ENCODE measurements around the gene CDK9. TPM values are rescaled to one million over a fixed set of nuclear protein-coding genes. Genes with fewer than 3 reads are reported as not detected.
"Not testable (repeated sequence)": the region's sequence is repeated elsewhere in the genome, so short reads cannot be mapped to it uniquely, and the experiment has no call there.

CDK9 gene
- total RNA-seq, 2 experiments from 2014 or later, result 134 to 136 TPM

DNA sequence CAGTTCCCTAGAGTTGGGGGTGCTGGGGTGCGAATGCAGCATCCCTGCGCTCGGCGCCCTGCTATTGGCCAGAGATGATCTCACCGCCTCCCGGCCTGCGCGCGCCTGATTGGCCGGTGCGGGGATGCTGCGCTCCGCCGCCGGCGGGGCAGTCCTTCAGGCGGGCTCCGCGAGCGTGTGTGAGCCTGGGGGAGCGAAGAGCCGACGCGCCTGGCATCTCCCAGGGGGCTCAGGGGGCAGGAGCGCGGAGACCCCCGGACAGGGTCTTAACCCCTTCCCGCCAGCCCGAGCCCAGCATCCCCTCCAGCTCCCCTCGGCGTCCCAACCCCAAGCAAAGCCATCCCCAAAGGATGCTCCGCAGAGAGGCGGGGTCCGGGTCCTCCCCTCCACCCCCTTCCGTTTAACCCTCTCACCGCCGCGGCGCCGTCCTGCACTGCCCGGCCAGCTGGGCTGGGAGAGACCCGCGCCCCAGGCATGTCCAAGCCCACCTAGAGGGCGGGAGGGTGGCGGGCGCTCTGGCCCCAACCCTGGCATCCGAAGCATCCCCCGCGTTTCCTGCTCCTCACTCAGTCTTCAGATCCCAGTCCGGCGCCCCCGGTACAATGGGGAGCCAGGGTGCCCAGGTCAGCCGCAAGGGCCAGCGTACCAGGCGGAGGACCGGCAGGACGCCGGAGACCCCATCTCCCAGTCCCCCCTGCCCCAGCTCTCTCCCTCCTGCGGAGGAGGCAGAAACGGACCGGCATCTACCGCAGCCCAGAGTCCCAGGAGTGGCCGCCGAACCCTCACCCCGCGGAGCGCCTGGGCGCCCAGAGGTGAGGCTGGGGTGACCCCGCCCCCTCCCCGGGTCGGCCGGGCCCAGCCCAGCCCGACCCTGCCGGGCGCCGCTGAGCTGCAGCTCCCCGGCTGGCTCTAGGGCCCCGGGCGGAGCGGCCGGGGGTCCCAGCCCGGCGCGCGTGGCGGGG lies 31.5 kb upstream of the CDK9 start:
- H3K27me3 Mint-ChIP-seq, result no peaks in the 10 kb centered on the region
- H3K4me3 Mint-ChIP-seq, result no peak overlapping the region
- POLR2A ChIA-PET, result interaction anchor here (0.5 kb wide), 1 partner anchor 149 kb away, joined by 4 read pairs; no protein-coding TSS in a partner anchor
- H3K4me1 Mint-ChIP-seq, result peaks cover 6% of the 10 kb centered on the region
- no peaks in the 10 kb centered on the region for H3K9me3 Mint-ChIP-seq
- ATAC-seq (ENCODE audit: low read depth) (no peak), DNase-seq (no peak)
- peaks cover 22% of the 10 kb centered on the region for H3K36me3 Mint-ChIP-seq
- H3K27ac Mint-ChIP-seq, result no peak overlapping the region

DNA sequence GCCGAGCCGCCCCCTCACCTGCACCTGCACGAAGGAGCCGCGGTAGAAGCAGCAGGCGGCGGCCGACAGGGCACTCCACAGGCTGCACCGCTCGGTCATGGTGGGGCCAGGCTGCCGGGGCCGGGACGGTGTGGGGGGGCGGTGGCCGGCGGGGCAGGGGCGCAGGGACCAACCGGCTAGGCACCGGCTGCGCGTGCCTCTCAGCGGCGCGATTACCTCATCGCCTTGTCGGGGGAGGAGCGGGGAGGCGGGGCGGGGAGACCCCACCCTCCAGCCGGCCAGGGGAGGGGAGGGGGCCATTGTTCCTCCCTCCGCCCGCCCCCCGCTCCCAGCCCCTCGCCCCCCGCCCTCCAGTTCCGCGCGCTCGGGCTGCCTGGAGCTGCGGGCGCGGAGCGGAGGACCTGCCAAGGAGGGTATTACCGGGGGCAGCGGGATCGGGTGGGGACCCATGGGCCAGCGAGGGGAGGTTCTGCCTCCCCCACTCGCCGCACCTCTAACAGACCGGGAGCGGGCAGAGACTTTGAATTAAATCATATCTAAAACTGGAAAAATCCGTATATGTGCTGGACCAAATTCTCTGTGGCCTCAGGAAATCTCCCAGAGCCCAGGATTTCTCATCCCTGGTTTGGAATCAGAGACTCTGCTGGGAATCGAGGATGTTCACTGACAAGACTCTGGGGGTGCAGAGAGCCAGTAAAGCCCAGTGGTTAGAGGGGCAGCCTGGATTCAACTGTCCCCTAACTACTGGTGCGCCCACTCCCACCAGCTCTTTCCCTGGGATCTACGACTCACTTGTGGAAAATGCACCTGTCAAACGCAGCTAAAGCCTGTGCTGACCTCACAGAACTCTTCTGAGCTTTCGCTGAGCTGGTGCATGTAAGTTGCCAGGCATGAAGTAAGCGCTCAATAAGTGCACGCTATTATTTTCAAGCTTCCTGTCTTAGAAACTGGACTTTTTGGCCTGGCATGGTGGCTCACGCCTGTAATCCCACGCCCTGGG lies 30.5 kb upstream of the CDK9 start:
- Mint-ChIP-seq H3K4me1 (peaks cover 5% of the 10 kb centered on the region), H3K9me3 (no peaks in the 10 kb centered on the region), H3K36me3 (peaks cover 16% of the 10 kb centered on the region), H3K4me3 (no peak overlapping the region), H3K27ac (no peak overlapping the region), H3K27me3 (no peaks in the 10 kb centered on the region)
- ATAC-seq (ENCODE audit: low read depth) (no peak), DNase-seq (no peak)
- POLR2A ChIA-PET, result interaction anchor here (0.5 kb wide), 1 partner anchor 148 kb away, joined by 4 read pairs; no protein-coding TSS in a partner anchor

DNA sequence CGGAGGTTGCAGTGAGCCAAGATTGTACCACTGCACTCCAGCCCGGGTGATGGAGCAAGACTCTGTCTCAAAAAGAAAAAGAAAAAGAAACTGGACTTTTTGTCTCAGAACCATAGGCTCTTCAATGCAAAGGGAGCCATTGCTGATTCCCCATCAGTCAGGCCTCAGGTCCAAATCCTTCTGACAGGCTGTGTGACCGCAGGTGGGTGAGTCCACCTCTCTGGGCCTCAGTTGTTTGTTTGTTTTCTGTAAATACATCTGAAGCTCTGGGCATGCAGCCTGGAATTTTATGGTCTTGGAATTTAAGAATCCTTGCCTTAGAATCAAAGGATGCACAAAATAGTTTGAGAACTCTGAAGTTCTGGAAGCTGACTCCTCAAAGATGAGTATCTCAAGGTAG lies 29.6 kb upstream of the CDK9 start:
- no peaks in the 10 kb centered on the region for H3K27me3 Mint-ChIP-seq
- peaks cover 16% of the 10 kb centered on the region for H3K36me3 Mint-ChIP-seq
- H3K4me1 Mint-ChIP-seq, result peaks cover 2% of the 10 kb centered on the region
- no peak overlapping the region for H3K27ac Mint-ChIP-seq
- H3K4me3 Mint-ChIP-seq, result no peak overlapping the region
- POLR2A ChIA-PET, result interaction anchor here (0.6 to 1.1 kb wide), 3 partner anchors 13 to 21 kb away, joined by 3 to 5 read pairs (median 5); partner anchors contain the start of gene TOR2A
- DNase-seq (no peak), ATAC-seq (ENCODE audit: low read depth) (no peak)
- no peaks in the 10 kb centered on the region for H3K9me3 Mint-ChIP-seq

DNA sequence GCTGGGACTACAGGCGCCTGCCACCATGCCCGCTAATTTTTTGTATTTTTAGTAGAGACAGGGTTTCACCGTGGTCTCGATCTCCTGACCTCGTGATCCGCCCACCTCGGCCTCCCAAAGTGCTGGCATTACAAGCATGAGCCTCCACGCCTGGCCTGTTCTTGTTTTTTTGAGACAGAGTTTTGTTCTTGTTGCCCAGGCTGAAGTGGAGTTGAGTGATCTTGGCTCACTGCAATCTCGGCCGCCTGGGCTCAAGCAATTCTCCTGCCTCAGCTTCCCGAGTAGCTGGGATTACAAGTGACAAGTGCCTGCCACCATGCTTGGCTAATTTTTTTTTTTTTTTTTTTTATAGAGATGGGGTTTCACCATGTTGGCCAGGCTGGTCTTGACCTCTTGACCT lies 29.1 kb upstream of the CDK9 start:
- peaks cover 14% of the 10 kb centered on the region for H3K36me3 Mint-ChIP-seq
- not testable (repeated sequence) for H3K4me1 Mint-ChIP-seq; ATAC-seq (ENCODE audit: low read depth); H3K4me3 Mint-ChIP-seq; H3K27me3 Mint-ChIP-seq; DNase-seq; H3K27ac Mint-ChIP-seq; H3K9me3 Mint-ChIP-seq
- POLR2A ChIA-PET, result interaction anchor here (0.9 to 1.1 kb wide), 2 partner anchors 20 to 21 kb away, joined by 3 to 5 read pairs; partner anchors contain the start of gene TOR2A

DNA sequence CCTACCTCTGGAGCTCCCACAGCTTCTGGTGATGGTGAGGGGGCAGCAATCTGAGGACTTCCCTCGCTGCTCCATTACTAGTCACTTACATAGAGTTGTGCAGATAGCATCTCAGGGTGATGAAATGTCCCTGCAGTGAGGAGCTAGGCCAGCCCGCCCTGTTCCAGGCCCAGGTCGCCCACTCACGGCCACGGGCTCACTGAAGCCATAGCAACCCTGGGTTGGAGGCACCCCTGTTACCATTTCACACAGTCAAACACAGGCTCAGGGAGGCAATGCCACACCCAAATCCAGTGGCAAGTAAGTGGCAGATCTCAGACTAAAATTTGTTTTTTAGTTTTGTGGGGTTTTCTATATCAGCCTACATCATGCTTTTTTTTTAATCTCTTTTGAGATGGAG lies 27.0 kb upstream of the CDK9 start:
- Mint-ChIP-seq H3K4me1 (peaks cover 11% of the 10 kb centered on the region), H3K36me3 (peaks cover 21% of the 10 kb centered on the region), H3K27ac (peak overlapping the region; percentile 57), H3K27me3 (no peaks in the 10 kb centered on the region), H3K9me3 (no peaks in the 10 kb centered on the region), H3K4me3 (no peak overlapping the region)
- DNase-seq (no peak), ATAC-seq (ENCODE audit: low read depth) (no peak)
- POLR2A ChIA-PET, result interaction anchor here (0.7 to 2.1 kb wide), 2 partner anchors 9 to 12 kb away, joined by 3 to 7 read pairs; no protein-coding TSS in a partner anchor

DNA sequence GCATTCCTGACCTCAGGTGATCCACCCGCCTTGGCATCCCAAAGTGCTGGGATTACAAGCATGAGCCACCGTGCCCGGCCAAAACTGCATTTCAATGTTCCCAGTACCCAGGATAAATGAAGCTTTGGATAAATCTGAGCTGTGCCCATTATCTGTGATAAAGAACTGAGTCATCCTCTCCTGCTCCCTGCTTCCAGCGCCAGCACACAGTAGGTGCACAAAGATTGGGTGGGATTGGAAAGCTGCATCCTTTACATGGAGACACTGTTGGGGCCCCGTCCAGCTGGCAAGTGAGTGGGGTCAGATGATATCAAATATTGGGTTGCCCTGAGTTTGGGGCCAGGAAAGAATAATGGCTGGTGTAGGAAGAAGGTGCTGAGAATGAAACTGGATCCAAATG lies 24.8 kb upstream of the CDK9 start:
- Mint-ChIP-seq H3K36me3 (peaks cover 36% of the 10 kb centered on the region), H3K27me3 (no peaks in the 10 kb centered on the region), H3K9me3 (no peaks in the 10 kb centered on the region), H3K4me3 (no peak overlapping the region), H3K4me1 (peaks cover 20% of the 10 kb centered on the region), H3K27ac (no peak overlapping the region)
- DNase-seq (no peak), ATAC-seq (ENCODE audit: low read depth) (no peak)
- POLR2A ChIA-PET, result interaction anchor here (1.1 kb wide), 1 partner anchor 10 kb away, joined by 3 read pairs; no protein-coding TSS in a partner anchor

DNA sequence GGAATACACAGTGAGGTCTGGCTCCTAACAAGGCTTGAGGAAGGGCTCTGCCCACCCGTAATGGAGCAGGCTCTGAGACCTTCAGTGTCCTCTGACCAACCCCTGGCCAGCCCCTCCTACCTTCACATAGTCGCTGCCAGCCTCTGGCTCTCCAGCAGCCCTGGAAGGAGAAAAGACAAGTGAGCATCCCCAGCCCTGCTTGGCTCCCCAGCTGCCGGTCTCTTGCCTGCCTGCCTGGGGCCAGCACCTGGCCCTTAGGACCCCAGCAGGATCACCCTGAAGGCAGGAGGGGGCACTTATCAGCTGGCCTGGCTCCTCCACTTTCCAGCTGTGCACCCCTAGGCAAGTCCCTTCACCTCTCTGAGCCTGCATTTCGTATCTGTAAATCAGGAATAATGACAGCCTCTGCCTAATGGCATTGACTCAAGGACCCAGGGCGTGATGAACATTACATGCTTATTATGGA lies 24.3 kb upstream of the CDK9 start:
- Mint-ChIP-seq H3K36me3 (peaks cover 40% of the 10 kb centered on the region), H3K4me1 (peaks cover 24% of the 10 kb centered on the region), H3K27me3 (no peaks in the 10 kb centered on the region), H3K4me3 (no peak overlapping the region), H3K9me3 (no peaks in the 10 kb centered on the region), H3K27ac (no peak overlapping the region)
- POLR2A ChIA-PET, result interaction anchor here (1.1 to 1.2 kb wide), 2 partner anchors 10 to 24 kb away, joined by 3 to 6 read pairs; partner anchors contain the start of gene CDK9
- ATAC-seq (ENCODE audit: low read depth) (no peak), DNase-seq (no peak)

DNA sequence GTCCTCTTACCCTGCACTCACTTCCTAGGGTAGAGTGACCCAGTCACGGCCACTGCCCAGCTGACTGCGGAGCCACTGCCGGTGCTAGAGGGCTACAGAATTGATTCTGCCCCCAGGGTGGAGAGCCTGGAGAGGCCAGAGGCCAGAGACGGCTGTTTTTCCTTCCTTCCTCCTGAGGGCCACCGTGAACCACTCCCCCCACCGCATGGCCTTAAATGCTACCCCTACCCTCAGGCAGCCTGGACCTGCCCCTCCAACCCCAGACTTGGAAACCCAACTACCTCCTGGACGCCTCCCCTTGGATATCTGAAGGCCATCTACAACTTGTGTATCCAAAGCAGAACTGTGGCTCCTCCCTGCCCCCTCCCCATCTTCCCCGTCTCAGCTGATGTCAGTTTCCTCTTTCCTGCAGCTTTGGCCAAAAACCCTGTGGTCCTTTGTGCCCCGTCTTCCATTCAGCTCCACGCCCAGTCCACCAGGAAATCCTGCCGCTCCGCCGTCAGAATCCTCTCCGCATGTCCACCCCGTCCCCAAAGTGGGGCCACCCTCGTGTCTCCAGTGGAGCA lies 23.6 kb upstream of the CDK9 start:
- Mint-ChIP-seq H3K4me3 (no peak overlapping the region), H3K27ac (peak overlapping the region; percentile 1), H3K36me3 (peaks cover 46% of the 10 kb centered on the region), H3K4me1 (peaks cover 29% of the 10 kb centered on the region), H3K27me3 (no peaks in the 10 kb centered on the region), H3K9me3 (no peaks in the 10 kb centered on the region)
- POLR2A ChIA-PET, result interaction anchor here (1.1 to 1.5 kb wide), 3 partner anchors 9 to 23 kb away, joined by 3 to 6 read pairs (median 3); partner anchors contain the start of gene CDK9
- ATAC-seq (ENCODE audit: low read depth) (no peak), DNase-seq (no peak)

DNA sequence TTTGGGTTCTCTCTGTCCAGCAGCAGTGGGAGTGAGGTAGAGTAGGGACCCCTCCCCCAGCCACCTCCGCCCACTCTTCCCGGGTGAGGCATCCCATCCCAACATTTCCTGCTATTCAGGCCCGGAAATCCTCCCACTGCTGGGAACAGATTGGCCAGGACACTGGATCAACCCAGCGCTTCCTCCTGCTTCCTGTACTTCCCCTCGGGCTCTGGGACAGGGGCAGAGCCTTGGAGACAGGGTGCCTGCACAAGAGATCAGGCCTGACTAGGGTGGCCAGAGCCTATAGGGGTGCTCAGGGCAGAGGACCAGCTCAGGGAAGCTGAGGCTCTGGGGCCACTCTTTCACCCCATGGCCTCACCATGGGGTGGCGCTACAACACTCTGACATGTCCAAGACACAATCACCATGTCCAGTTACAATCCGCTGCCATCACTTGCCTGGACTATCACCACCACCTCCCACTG lies 21.9 kb upstream of the CDK9 start:
- Mint-ChIP-seq H3K4me3 (no peak overlapping the region), H3K36me3 (peaks cover 52% of the 10 kb centered on the region), H3K27ac (peak overlapping the region; percentile 69), H3K4me1 (peaks cover 42% of the 10 kb centered on the region), H3K27me3 (no peaks in the 10 kb centered on the region), H3K9me3 (no peaks in the 10 kb centered on the region)
- POLR2A ChIA-PET, result interaction anchor here (1.3 to 1.5 kb wide), 2 partner anchors 18 to 106 kb away, joined by 3 read pairs; no protein-coding TSS in a partner anchor
- ATAC-seq (ENCODE audit: low read depth) (no peak), DNase-seq (no peak)

DNA sequence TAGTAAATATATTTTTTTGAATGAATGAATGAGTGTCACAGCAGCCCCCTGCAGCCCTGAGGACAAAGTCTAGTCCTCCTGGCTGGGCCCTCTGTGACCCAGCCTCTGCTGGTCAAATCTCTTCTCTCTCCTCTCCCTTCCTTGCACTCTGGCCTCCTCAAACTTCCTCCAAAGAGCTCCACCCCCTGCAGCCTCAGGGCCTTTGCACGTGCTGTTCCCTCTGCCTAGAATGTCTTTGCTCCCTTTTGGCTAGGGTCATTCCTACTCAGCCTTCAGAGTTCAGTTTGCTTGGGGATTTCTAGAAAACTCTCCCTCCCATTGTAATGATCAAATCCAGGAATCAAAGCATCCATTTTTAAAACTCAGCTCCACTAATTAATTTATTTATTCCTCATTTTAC lies 20.4 kb upstream of the CDK9 start:
- Mint-ChIP-seq H3K36me3 (peaks cover 55% of the 10 kb centered on the region), H3K27ac (peak overlapping the region; percentile 23), H3K27me3 (no peaks in the 10 kb centered on the region), H3K4me1 (peaks cover 55% of the 10 kb centered on the region), H3K4me3 (no peak overlapping the region), H3K9me3 (no peaks in the 10 kb centered on the region)
- DNase-seq (no peak), ATAC-seq (ENCODE audit: low read depth) (no peak)
- POLR2A ChIA-PET, result interaction anchor here (0.7 to 2.8 kb wide), 6 partner anchors 11 to 150 kb away, joined by 3 to 12 read pairs (median 3); no protein-coding TSS in a partner anchor

DNA sequence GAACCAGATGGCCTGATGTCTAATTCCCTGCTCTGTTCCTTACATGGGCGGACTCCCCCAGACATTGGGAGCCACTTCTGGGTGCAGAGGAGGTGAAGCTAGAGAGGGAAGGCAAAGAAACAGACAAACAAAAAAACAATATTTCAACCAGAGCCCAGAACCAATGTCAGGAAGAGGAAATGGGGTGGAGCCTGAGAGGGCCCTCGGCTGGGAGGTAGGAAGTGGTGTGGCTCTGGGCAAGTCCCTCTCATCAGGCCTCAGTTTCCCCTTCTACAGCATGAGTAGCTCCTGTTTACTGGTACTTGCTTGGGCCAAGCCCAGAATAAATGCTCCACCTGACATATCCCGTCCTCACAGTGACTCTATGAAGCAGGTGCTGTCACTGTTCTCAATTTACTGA lies 18.4 kb upstream of the CDK9 start:
- no peak for DNase-seq
- ATAC-seq (ENCODE audit: low read depth), result no peak
- peaks cover 54% of the 10 kb centered on the region for H3K36me3 Mint-ChIP-seq

DNA sequence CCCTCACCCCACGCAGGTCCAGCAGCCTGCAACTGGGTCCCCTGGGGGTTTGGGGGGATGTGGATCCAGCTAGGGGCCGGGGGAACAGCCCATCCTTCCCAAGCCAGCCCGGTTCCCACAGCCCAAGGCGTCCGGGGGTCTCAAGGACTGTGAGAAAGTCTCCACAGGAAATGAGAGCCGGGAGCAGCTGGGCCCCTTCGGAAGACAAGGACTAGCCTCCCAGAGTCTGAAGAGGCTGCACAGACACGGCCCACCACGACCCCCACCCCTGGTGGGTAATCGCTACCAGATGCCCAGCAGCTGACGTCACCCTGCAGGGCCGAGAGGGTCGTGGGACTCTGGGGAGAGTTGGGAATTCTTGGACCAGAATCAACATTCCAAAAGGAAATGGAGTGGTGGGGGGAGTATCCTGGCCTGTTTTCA lies 17.9 kb upstream of the CDK9 start:
- H3K4me3 Mint-ChIP-seq, result peak overlapping the region; percentile 76
- peaks cover 52% of the 10 kb centered on the region for H3K36me3 Mint-ChIP-seq
- POLR2A ChIA-PET, result interaction anchor here (0.8 to 2.8 kb wide), 8 partner anchors 8 to 148 kb away, joined by 4 to 17 read pairs (median 7); partner anchors contain the start of genes CDK9 and SH2D3C
- ATAC-seq (ENCODE audit: low read depth) (no peak), DNase-seq (no peak)
- H3K27me3 Mint-ChIP-seq, result no peaks in the 10 kb centered on the region
- peaks cover 69% of the 10 kb centered on the region for H3K4me1 Mint-ChIP-seq
- H3K9me3 Mint-ChIP-seq, result no peaks in the 10 kb centered on the region
- H3K27ac Mint-ChIP-seq, result peak overlapping the region; percentile 90

More for the DNA sequence above, 18.4 kb upstream of the CDK9 start:
- POLR2A ChIA-PET, result interaction anchor here (0.8 to 2.8 kb wide), 10 partner anchors 9 to 148 kb away, joined by 4 to 17 read pairs (median 7); partner anchors contain the start of genes CDK9, SH2D3C and TOR2A
- Mint-ChIP-seq H3K4me3 (peak overlapping the region; percentile 61), H3K27ac (peak overlapping the region; percentile 90), H3K27me3 (no peaks in the 10 kb centered on the region), H3K9me3 (no peaks in the 10 kb centered on the region), H3K4me1 (peaks cover 69% of the 10 kb centered on the region)
